ENCODE measurements around the gene KATNAL1. TPM values are rescaled to one million over a fixed set of nuclear protein-coding genes. Genes with fewer than 3 reads are reported as not detected.

KATNAL1 gene
- total RNA-seq, 2 donors from 2014 or later = 12.8 to 16.4 TPM

GRCh38 chr13:30255696-30256095 lies 51.7 kb downstream of the KATNAL1 start:
- Histone ChIP-seq H3K27me3 (replicated peaks; ENCODE audit: insufficient read depth) (no peaks in the 10 kb centered on the region), H3K27ac (no peak overlapping the region), H3K9me3 (no peaks in the 10 kb centered on the region), H3K36me3 (no peaks in the 10 kb centered on the region), H3K4me1 (replicated peaks) (peaks cover 4% of the 10 kb centered on the region), H3K4me3 (no peak overlapping the region)
- intact Hi-C loops (cut with DNase I) = loop anchor here (10.0 kb wide), 4 partner anchors 149 to 609 kb away; partner anchors contain the start of gene USPL1
- DNase-seq (ENCODE audit: low spot score) = no peak
- WGBS = 88% methylated on average over 1 of the region's 1 CpG
- TF ChIP-seq POLR2AphosphoS5 (IDR thresholded peaks at IDR 0.05) = no peak
- no peak for TF ChIP-seq POLR2A (IDR thresholded peaks at IDR 0.05)
- peak in 1 of 4 experiments; percentile 21 for TF ChIP-seq CTCF (IDR thresholded peaks at IDR 0.05)

- H3K27ac ChIP-seq = no peak overlapping the region
- H3K27me3 ChIP-seq (replicated peaks; ENCODE audit: insufficient read depth) = no peaks in the 10 kb centered on the region
- intact Hi-C loops (cut with DNase I) = loop anchor here (10.0 kb wide), 4 partner anchors 151 to 611 kb away; partner anchors contain the start of gene USPL1
- DNase-seq (ENCODE audit: low spot score) = no peak
- H3K4me3 ChIP-seq = no peak overlapping the region
- H3K36me3 ChIP-seq = no peaks in the 10 kb centered on the region
- H3K4me1 ChIP-seq (replicated peaks) = peaks cover 4% of the 10 kb centered on the region
- TF ChIP-seq CTCF (IDR thresholded peaks at IDR 0.05) (no peak), POLR2A (IDR thresholded peaks at IDR 0.05) (no peak), POLR2AphosphoS5 (IDR thresholded peaks at IDR 0.05) (no peak)
- WGBS = 76% methylated on average over 7 of the region's 7 CpGs
- H3K9me3 ChIP-seq = no peaks in the 10 kb centered on the region
These were observed 53.5 kb downstream of the KATNAL1 start for GRCh38 chr13:30253830-30254229.

GRCh38 chr13:30247406-30247805 lies 59.9 kb downstream of the KATNAL1 start:
- Histone ChIP-seq H3K36me3 (no peaks in the 10 kb centered on the region), H3K27me3 (replicated peaks; ENCODE audit: insufficient read depth) (no peaks in the 10 kb centered on the region), H3K4me1 (replicated peaks) (no peaks in the 10 kb centered on the region), H3K27ac (no peak overlapping the region), H3K4me3 (no peak overlapping the region), H3K9me3 (no peaks in the 10 kb centered on the region)
- DNase-seq (ENCODE audit: low spot score) = no peak
- TF ChIP-seq POLR2AphosphoS5 (IDR thresholded peaks at IDR 0.05) (no peak), CTCF (IDR thresholded peaks at IDR 0.05) (no peak), POLR2A (IDR thresholded peaks at IDR 0.05) (no peak)
- intact Hi-C loops (cut with DNase I) = no loop called here
- WGBS = 97% methylated on average over 2 of the region's 2 CpGs

- intact Hi-C loops (cut with DNase I) = no loop called here
- H3K27ac ChIP-seq = no peak overlapping the region
- WGBS = 50% methylated on average over 2 of the region's 2 CpGs
- no peak for TF ChIP-seq POLR2A (IDR thresholded peaks at IDR 0.05)
- TF ChIP-seq CTCF (IDR thresholded peaks at IDR 0.05) = no peak
- H3K4me1 ChIP-seq (replicated peaks) = no peaks in the 10 kb centered on the region
- no peaks in the 10 kb centered on the region for H3K36me3 ChIP-seq
- H3K27me3 ChIP-seq (replicated peaks; ENCODE audit: insufficient read depth) = no peaks in the 10 kb centered on the region
- H3K9me3 ChIP-seq = no peaks in the 10 kb centered on the region
- H3K4me3 ChIP-seq = no peak overlapping the region
- no peak for DNase-seq (ENCODE audit: low spot score)
These were observed 65.8 kb downstream of the KATNAL1 start for GRCh38 chr13:30241532-30241931.

GRCh38 chr13:30240608-30241007 lies 66.7 kb downstream of the KATNAL1 start:
- intact Hi-C loops (cut with DNase I) = no loop called here
- H3K4me1 ChIP-seq (replicated peaks) = no peaks in the 10 kb centered on the region
- H3K27ac ChIP-seq = no peak overlapping the region
- WGBS = 90% methylated on average over 2 of the region's 2 CpGs
- TF ChIP-seq CTCF (IDR thresholded peaks at IDR 0.05) (no peak), POLR2A (IDR thresholded peaks at IDR 0.05) (no peak)
- no peaks in the 10 kb centered on the region for H3K27me3 ChIP-seq (replicated peaks; ENCODE audit: insufficient read depth)
- H3K9me3 ChIP-seq = no peaks in the 10 kb centered on the region
- DNase-seq (ENCODE audit: low spot score) = no peak
- no peaks in the 10 kb centered on the region for H3K36me3 ChIP-seq
- H3K4me3 ChIP-seq = no peak overlapping the region

Measured in prostate gland (tissue), 2 donors.